ENCODE data around the gene MMP11.
"Not testable (repeated sequence)": the region's sequence is repeated elsewhere in the genome, so short reads cannot be mapped to it uniquely, and the experiment has no call there.

MMP11 gene, protein sequence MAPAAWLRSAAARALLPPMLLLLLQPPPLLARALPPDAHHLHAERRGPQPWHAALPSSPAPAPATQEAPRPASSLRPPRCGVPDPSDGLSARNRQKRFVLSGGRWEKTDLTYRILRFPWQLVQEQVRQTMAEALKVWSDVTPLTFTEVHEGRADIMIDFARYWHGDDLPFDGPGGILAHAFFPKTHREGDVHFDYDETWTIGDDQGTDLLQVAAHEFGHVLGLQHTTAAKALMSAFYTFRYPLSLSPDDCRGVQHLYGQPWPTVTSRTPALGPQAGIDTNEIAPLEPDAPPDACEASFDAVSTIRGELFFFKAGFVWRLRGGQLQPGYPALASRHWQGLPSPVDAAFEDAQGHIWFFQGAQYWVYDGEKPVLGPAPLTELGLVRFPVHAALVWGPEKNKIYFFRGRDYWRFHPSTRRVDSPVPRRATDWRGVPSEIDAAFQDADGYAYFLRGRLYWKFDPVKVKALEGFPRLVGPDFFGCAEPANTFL

DNA sequence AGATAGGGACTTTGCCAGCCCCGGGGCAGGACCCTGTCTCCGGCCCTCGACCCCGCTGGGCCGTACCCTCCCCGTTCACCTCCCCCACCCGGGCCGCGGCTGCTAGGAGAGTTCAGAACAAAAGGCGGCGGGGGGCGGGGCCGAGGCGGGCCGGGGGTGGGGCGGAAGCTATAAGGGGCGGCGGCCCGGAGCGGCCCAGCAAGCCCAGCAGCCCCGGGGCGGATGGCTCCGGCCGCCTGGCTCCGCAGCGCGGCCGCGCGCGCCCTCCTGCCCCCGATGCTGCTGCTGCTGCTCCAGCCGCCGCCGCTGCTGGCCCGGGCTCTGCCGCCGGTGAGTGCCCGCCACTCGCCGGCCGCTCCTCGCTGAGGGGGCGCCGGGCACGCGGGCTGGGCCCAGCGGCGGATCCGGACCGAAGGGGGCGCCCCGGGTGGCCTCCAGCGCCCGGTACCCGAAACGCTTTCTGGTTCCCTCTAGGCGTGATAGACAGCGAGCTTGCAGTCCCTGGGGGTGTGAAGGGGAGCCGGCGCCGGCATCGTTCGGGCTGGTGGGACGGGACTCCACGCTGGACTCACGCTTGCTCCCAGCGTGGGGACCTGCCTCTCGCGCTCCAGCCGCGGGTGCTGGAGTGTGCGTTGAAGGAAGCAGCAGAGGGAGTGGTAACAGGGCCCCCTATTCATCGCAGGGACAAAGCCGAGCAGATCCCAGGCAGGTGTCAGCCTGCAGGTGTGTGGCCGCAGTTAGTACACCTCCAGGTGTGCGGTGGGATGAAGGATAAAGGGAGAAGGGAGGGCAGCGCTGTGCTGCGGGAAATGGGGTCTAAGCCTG is at the start of gene MMP11:
TSS of gene MMP11 (plus strand) at position 201 of the 825 bp plus-strand sequence. CDS start at position 223, 22 bp downstream.
- Mint-ChIP-seq H3K27ac (peak within 1 kb of the TSS; percentile 75), H3K27me3 (no peaks in the 10 kb centered on the region)

DNA sequence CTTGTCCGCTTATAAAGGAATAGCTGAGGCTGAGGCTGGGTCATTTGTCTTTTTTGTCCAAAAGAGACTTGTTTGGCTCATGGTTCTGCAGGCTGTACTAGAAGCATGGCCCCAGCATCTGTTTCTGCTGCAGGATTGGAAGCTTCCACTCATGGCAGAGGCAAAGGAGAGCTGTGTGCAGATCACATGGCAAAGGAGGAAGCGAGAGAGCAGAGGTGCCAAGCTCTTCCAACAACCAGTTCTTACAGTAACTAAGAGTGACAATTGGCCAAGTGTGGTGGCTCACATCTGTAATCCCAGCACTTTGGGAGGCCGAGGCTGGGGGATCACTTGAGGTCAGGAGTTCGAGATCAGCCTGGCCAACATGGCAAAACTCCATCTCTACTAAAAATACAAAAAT is 44.5 kb upstream of the MMP11 start:
- H3K4me1 Mint-ChIP-seq, H3K9me3 Mint-ChIP-seq, H3K36me3 Mint-ChIP-seq, ATAC-seq, H3K4me3 Mint-ChIP-seq, H3K27ac Mint-ChIP-seq: not testable (repeated sequence)
- peaks cover 19% of the 10 kb centered on the region for H3K27me3 Mint-ChIP-seq

More for the DNA sequence above, at the start of gene MMP11:
- ATAC-seq, result peak; percentile 78
- Mint-ChIP-seq H3K4me3 (peak within 1 kb of the TSS; percentile 74), H3K9me3 (no peaks in the 10 kb centered on the region), H3K36me3 (no peaks in the 10 kb centered on the region), H3K4me1 (peaks cover 65% of the 10 kb centered on the region)

DNA sequence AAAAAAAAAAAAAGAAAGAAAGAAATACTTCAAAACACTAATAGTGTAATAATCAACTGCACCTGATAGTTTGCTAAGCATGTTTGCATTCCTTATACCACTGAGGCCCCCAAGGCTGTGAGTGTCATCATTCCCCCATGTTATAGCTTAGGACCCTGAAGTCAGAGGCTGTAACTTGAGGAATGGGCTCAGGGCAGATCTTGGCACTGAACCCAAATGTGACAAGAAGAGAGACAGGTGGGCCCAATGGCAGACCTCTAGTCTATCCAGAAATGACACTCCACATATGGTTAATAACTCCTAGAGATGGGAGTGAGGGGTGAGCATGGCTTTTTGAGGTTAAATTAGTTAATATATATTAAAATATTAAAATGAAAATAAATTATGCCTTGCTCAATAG is 35.0 kb upstream of the MMP11 start:
- Mint-ChIP-seq H3K27ac (no peak overlapping the region), H3K27me3 (no peaks in the 10 kb centered on the region), H3K36me3 (no peaks in the 10 kb centered on the region), H3K9me3 (no peaks in the 10 kb centered on the region), H3K4me3 (no peak overlapping the region), H3K4me1 (no peaks in the 10 kb centered on the region)
- ATAC-seq, result no peak

DNA sequence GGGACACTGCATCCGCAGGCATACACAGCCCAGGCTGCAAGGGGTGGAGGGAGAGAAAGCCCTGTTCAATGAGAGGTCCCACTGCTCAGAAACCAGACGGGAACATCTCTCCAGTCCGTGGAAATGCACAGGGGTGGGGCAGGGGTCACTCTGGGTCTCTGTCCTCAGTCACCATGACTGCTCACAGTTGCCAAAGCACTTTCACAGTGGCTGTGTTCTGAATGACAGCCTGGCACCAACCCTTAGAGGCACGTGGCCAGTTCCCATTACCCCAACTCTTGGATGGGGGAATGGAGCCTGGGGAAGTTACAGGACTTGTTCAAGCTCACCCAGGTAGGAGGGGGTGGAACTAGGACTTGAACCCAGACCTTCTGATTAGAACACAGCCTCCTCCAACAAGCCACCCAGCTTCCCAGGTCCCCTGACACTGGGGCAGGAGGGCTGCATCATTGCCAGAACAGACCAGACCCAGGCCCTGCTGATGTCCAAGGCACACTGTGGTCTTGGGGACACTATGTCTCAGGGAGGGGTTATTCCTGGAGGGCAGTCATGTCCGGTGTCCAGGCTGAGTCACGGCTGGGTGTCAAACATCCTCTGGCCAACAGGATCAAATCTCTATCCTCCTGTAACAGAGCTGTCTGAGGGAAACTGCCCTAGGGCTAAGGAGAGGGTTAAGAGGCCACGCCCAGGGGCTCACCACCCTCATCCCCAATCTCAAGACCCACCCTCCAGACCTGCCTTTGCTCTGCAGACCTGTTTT is 30.0 kb upstream of the MMP11 start:
- H3K27me3 Mint-ChIP-seq, result no peaks in the 10 kb centered on the region
- no peak overlapping the region for H3K4me3 Mint-ChIP-seq
- no peak for ATAC-seq
- no peak overlapping the region for H3K27ac Mint-ChIP-seq
- peaks cover 25% of the 10 kb centered on the region for H3K36me3 Mint-ChIP-seq
- H3K4me1 Mint-ChIP-seq, result peaks cover 7% of the 10 kb centered on the region
- H3K9me3 Mint-ChIP-seq, result peaks cover 8% of the 10 kb centered on the region

DNA sequence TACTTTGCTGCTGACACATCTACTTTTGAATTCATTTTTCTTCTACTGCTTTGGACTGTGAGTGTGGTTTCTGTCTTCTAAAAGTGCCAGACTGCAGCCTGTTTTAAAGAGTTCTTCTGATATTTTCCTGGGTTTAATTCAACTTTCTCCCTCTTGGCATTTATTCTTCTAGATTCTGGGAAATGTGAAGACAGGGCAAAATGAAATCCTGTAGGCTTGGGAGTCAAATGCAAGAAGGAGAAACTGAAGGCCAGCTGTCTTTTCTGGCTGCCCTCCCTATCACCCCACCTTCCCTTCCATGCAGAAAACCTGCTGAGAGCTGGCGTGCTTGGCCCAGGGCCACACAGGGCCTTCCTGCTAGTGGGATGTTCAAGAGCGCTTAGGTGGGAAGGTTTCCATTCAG is 29.3 kb upstream of the MMP11 start:
- H3K4me3 Mint-ChIP-seq, result no peak overlapping the region
- H3K27ac Mint-ChIP-seq, result no peak overlapping the region
- ATAC-seq, result no peak
- H3K9me3 Mint-ChIP-seq, result peaks cover 8% of the 10 kb centered on the region
- H3K4me1 Mint-ChIP-seq, result peaks cover 7% of the 10 kb centered on the region
- peaks cover 25% of the 10 kb centered on the region for H3K36me3 Mint-ChIP-seq
- H3K27me3 Mint-ChIP-seq, result no peaks in the 10 kb centered on the region

DNA sequence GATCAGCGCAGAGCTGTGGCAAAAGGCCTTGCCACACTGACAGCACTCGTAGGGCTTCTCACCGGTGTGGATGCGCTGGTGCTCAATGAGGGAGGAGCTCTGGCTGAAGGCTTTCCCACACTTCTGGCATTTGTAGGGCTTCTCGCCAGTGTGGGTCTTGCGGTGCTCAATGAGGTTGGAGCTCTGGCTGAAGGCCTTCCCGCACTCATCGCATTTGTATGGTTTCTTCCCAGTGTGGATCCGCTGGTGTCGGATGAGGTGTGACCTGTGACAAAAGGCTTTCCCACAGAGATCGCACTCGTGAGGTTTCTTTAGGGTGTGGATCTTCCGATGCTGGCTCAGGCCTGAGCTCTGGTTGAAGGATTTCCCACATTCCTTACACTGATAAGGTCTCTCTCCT is 28.6 kb upstream of the MMP11 start:
- H3K9me3 Mint-ChIP-seq, result peaks cover 8% of the 10 kb centered on the region
- peaks cover 7% of the 10 kb centered on the region for H3K4me1 Mint-ChIP-seq
- no peak overlapping the region for H3K4me3 Mint-ChIP-seq
- no peaks in the 10 kb centered on the region for H3K27me3 Mint-ChIP-seq
- no peak for ATAC-seq
- H3K27ac Mint-ChIP-seq, result no peak overlapping the region
- peaks cover 25% of the 10 kb centered on the region for H3K36me3 Mint-ChIP-seq

DNA sequence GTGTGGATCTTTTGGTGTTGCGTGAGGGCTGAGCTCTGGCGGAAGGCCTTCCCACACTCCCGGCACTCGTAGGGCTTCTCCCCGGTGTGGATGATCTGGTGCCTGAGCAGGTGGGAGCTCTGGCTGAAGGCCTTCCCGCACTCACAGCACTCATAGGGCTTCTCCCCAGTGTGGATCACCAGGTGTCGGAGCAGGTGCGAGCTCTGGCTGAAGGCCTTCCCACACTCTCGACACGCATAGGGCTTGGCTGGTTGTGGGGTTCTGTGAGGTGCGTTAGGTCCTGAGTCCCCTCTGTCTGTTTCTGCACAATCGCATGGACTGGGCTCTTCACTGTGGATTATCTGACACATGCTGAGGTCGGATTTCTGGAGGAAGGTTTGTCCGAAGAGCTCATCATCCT is 28.2 kb upstream of the MMP11 start:
- Mint-ChIP-seq H3K4me3 (no peak overlapping the region), H3K9me3 (peaks cover 8% of the 10 kb centered on the region), H3K27me3 (no peaks in the 10 kb centered on the region), H3K27ac (no peak overlapping the region), H3K4me1 (peaks cover 7% of the 10 kb centered on the region), H3K36me3 (peaks cover 25% of the 10 kb centered on the region)
- ATAC-seq, result no peak

DNA sequence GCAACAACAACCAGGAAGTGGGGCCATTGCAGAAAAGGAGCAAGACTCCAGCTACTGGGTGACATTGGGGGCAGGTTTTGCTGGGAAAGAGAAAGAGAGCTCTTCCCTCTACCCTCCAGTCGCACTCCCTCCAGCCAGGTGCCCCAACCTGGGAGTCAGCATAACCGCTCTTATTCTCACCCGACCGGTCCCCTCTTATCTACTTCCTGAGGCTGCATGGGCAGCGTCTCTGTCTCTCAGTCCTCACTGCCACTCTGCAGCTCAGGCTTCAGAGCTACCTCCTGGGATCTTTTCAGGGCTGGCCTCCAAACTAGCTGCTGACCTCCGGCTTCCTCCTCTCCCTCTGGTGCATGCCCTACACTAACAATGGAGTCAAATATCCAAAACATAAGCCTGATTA is 26.9 kb upstream of the MMP11 start:
- H3K27me3 Mint-ChIP-seq, result no peaks in the 10 kb centered on the region
- peaks cover 20% of the 10 kb centered on the region for H3K4me1 Mint-ChIP-seq
- no peak for ATAC-seq
- peaks cover 25% of the 10 kb centered on the region for H3K36me3 Mint-ChIP-seq
- peaks cover 8% of the 10 kb centered on the region for H3K9me3 Mint-ChIP-seq
- no peak overlapping the region for H3K4me3 Mint-ChIP-seq
- H3K27ac Mint-ChIP-seq, result no peak overlapping the region

DNA sequence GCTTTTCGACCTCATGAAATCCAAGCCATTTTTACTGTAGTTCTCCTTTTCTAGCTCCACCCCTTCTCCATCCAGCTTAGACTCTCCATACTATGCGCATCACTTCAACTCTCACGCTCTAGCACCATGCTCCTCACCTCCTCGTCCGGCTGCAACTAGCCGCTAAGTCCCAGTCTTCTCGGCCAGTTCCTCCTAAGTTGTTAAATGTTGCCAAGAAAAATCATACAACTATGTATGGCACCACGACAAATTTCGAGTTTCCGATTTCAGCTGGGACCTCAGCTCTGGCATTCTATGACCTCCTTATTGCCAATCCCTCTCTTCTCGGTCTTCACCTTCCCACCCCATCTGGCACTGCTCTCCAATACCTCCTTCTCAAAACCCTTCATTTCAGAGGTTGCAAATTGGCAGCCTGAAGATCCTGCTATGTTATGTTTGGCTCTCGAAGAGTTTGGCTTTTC is 22.8 kb upstream of the MMP11 start:
- no peak overlapping the region for H3K27ac Mint-ChIP-seq
- H3K36me3 Mint-ChIP-seq, result peaks cover 5% of the 10 kb centered on the region
- no peaks in the 10 kb centered on the region for H3K27me3 Mint-ChIP-seq
- no peaks in the 10 kb centered on the region for H3K9me3 Mint-ChIP-seq
- no peak for ATAC-seq
- no peak overlapping the region for H3K4me3 Mint-ChIP-seq
- peaks cover 57% of the 10 kb centered on the region for H3K4me1 Mint-ChIP-seq

DNA sequence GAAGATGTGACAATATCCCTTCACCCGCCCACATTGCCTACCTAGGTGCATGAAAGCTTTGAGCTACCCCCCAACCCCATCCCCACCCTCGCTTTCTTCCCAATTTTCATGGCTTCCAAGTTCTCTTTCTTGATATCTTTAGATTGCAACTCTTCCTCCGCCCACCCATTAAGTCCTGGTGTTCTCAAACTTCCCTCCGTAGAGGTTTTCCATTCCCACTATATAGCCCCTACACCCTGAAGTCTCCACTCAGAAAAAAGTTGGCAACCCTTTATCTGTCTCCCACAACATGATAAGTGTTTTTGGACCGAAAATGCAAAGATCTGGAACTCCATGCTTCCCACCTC is 22.3 kb upstream of the MMP11 start:
- Mint-ChIP-seq H3K9me3 (no peaks in the 10 kb centered on the region), H3K27ac (peak overlapping the region; percentile 95), H3K27me3 (no peaks in the 10 kb centered on the region), H3K36me3 (peaks cover under 1% of the 10 kb centered on the region), H3K4me3 (peak overlapping the region; percentile 84), H3K4me1 (peaks cover 62% of the 10 kb centered on the region)
- no peak for ATAC-seq

DNA sequence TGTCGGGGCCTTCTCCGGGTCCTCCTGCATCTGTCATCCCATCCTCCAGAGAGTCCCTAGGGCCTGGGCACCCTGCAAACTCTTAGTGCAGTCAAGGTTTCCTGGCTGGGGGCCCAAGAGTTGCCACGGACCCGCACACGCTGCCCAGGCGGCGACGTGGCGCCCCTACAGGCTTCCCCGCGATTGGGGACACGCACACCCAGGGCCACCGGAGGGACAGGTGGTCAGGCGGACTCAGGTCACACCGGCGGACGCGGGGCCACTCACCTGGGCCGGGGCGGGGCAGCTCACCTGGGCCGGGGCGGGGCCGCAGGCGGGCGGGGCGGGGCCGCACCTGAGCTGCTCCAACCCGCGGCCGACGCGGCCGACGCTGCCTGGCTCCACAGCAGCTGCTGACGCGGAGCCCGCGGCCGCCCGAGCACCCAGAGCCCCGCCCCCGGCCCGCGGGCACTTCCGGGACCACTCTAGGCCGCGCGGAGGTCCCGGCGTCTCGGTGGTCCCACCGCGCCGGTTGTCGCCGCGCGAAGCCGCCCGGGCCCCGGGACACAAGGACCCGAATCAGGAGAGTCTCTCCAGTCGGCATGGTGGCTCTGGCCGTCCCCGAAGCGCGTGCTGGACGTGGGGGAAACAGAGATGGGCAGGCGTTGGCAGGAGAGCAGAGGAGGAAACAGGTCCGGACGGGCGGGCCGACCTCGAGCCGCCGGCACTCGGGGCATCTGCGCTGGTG is 21.8 kb upstream of the MMP11 start, which contains the start of gene ZNF70:
TSS of gene ZNF70 (minus strand) at position 399 of the 727 bp plus-strand sequence. CDS start 5,972 bp downstream, outside the sequence.
- no peaks in the 10 kb centered on the region for H3K36me3 Mint-ChIP-seq
- peak; percentile 85 for ATAC-seq
- H3K4me1 Mint-ChIP-seq, result peaks cover 64% of the 10 kb centered on the region
- peak within 1 kb of the TSS; percentile 91 for H3K4me3 Mint-ChIP-seq
- H3K27ac Mint-ChIP-seq, result peak within 1 kb of the TSS; percentile 95
- no peaks in the 10 kb centered on the region for H3K27me3 Mint-ChIP-seq
- H3K9me3 Mint-ChIP-seq, result no peaks in the 10 kb centered on the region

DNA sequence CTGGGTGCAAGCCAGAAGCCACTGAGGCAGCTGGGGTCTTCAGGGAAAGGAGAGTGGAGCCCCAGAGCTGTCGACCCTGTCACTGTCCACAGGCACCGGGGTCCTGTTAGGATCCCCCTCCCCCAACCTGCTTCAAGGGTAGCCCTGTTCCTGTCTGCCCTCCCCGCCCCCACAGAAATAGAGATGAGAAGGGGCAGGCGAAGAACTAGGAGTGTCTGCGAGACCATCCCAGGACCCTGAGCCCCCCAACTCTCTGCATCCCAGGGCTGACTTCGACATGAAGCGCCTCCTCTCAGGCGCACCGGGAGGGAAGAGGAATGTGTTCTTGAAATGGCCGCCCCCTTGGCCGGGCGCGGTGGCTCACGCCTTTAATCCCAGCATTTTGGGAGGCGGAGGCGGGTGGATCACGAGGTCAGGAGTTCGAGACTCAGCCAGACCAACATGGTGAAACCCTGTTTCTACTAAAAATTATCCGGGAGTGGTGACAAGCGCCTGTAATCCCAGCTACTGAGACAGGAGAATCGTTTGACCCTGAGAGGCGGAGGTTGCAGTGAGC is 21.1 kb upstream of the MMP11 start:
- Mint-ChIP-seq H3K27ac (peak overlapping the region; percentile 95), H3K4me3 (peak overlapping the region; percentile 91), H3K27me3 (no peaks in the 10 kb centered on the region), H3K36me3 (no peaks in the 10 kb centered on the region), H3K4me1 (peaks cover 66% of the 10 kb centered on the region), H3K9me3 (no peaks in the 10 kb centered on the region)
- ATAC-seq, result peak; percentile 5

DNA sequence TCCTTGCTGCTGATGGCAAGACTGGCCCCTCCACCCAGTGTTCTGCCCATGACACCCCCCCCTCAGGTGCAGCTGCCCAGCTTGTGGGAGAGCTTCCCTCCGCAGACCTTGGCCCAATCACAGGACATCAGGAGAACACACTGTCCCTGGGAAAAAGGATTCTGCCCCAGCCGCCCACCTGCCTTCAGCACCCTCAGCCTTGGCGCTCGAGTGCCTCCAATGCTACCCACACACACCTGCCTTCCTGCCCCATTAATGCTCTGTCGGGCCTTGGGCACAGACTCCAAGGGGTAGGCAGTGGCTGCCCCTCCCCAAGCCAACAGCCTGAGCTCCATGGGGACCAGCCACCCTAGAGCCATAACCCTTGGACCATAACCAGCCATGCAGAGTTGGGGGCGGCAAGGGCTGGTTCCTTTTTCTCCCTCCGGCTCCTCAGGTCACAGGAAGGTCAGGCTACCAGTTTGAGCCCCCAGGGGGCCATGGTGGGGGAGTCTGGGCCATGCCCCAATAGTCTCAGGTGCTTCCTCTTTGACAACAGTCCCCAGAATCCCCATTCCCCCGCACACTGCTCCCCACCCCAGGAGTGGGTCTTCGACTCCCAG is 20.5 kb upstream of the MMP11 start:
- no peaks in the 10 kb centered on the region for H3K27me3 Mint-ChIP-seq
- no peaks in the 10 kb centered on the region for H3K36me3 Mint-ChIP-seq
- peaks cover 67% of the 10 kb centered on the region for H3K4me1 Mint-ChIP-seq
- no peaks in the 10 kb centered on the region for H3K9me3 Mint-ChIP-seq
- H3K4me3 Mint-ChIP-seq, result peak overlapping the region; percentile 91
- H3K27ac Mint-ChIP-seq, result peak overlapping the region; percentile 95
- peak; percentile 89 for ATAC-seq

DNA sequence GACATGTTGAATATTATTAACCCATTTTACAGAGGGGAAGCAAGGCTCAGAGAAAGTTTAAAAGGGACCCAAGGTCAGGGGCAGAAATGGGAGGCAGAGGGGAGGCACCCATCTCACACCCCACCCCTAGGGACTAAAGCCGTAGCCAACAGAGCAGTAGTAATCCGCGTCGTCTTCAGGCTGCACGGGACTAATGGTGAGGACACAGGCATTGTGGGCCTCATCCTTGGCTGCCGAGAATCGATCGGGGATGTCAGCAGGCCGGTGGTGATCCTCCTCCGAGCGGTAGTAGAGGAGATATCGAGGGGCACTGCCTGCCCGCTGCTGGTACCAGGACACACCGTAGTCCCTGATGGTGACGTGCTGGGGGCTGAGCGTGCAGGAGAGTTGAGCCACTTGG is 19.9 kb upstream of the MMP11 start:
- H3K27ac Mint-ChIP-seq, result peak overlapping the region; percentile 95
- no peaks in the 10 kb centered on the region for H3K36me3 Mint-ChIP-seq
- H3K9me3 Mint-ChIP-seq, result no peaks in the 10 kb centered on the region
- H3K4me3 Mint-ChIP-seq, result peak overlapping the region; percentile 91
- H3K4me1 Mint-ChIP-seq, result peaks cover 73% of the 10 kb centered on the region
- peak; percentile 74 for ATAC-seq
- no peaks in the 10 kb centered on the region for H3K27me3 Mint-ChIP-seq
